Right atrium auricular region (tissue), 2 donors: ENCODE data around the gene RNF113B. TPM values are rescaled to one million over a fixed set of nuclear protein-coding genes. Genes with fewer than 3 reads are reported as not detected.

Source experiments
- DNase-seq: peaks from one replicate; pipeline ENCODE4 v3.0.0-alpha.2; 2019; ENCODE audit warnings: low spot score
- H3K27ac ChIP-seq, 2 donors: fragments of 200-600 bp; sonication (generic); 1 replicate in 1 of 2; 2 replicates in 1 of 2; pipeline ENCODE4 v1.5.1; 2016 to 2019
- H3K27me3 ChIP-seq, 2 donors: fragments of 200-600 bp; sonication (generic); one replicate each; pipeline versions ENCODE4 v1.5.1 to v1.6.0; 2017 to 2019
- H3K36me3 ChIP-seq: fragments of 200-600 bp; sonication (generic); one replicate; pipeline ENCODE4 v1.5.1; 2016
- H3K4me1 ChIP-seq, 2 donors: fragments of 200-600 bp; sonication (generic); one replicate each; pipeline versions ENCODE4 v1.5.1 to v1.6.0; 2017 to 2019
- H3K4me3 ChIP-seq, 2 donors: fragments of 200-600 bp; sonication (generic); 1 replicate in 1 of 2; 2 replicates in 1 of 2; pipeline ENCODE4 v1.5.1; 2017 to 2019; ENCODE audit warnings: mild to moderate bottlenecking in 1 of 2, moderate library complexity in 1 of 2
- H3K9me3 ChIP-seq, 2 donors: fragments of 200-600 bp; sonication (generic); one replicate each; pipeline ENCODE4 v1.5.1; 2019
- total RNA-seq, 2 donors: library from RNA; depleted of rRNA; stranded (reverse); fragments of >200 nt; gene quantifications; one replicate each; pipeline ENCODE4 v1.1.0, GENCODE V29; 2016
- TF ChIP-seq, protein P1 (sequence below), 2 donors: fragments of 200-600 bp; sonication (generic); IDR thresholded peaks; one replicate each; pipeline ENCODE4 v1.5.1; 2019; ENCODE audit warnings: antibody characterized with exemption in 2 of 2

RNF113B gene
- total RNA-seq, 2 donors from 2014 or later: not detected

DNA sequence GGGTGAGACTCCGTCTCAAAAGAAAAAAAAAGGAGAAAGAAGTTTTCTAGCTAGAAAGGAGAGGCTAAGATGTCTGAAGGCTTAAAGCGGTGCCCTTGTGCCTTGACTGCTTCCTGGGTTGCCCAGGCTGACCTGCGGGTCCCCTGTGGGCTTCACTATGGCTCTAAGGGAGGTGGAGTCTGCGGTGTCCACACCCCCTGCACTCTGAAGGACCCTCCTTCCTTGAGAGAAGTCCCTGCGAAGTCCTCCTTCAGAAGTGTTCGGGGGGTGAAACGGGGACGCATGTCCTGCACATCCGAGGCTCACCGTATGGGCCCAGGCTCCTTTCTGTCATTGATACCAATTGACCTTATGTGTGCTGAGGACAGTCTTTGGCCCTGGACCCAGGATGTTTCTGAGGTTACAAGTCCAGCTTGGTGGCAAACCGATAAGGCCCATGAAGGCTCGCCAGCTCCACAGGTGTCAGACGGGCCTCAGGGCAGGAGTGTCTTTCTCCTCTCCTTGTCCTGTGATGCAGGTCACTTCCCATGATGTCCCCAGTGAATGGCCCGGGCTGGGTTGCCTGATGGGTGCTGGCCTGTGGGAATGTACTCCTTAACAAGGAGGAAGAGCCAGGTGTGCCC lies 11.6 kb upstream of the RNF113B start:
- TF ChIP-seq, protein P1, sequence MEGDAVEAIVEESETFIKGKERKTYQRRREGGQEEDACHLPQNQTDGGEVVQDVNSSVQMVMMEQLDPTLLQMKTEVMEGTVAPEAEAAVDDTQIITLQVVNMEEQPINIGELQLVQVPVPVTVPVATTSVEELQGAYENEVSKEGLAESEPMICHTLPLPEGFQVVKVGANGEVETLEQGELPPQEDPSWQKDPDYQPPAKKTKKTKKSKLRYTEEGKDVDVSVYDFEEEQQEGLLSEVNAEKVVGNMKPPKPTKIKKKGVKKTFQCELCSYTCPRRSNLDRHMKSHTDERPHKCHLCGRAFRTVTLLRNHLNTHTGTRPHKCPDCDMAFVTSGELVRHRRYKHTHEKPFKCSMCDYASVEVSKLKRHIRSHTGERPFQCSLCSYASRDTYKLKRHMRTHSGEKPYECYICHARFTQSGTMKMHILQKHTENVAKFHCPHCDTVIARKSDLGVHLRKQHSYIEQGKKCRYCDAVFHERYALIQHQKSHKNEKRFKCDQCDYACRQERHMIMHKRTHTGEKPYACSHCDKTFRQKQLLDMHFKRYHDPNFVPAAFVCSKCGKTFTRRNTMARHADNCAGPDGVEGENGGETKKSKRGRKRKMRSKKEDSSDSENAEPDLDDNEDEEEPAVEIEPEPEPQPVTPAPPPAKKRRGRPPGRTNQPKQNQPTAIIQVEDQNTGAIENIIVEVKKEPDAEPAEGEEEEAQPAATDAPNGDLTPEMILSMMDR (IDR thresholded peaks at IDR 0.05): no peak
- H3K27me3 ChIP-seq: no peaks in the 10 kb centered on the region
- H3K4me3 ChIP-seq: no peak overlapping the region
- no peaks in the 10 kb centered on the region for H3K9me3 ChIP-seq
- H3K27ac ChIP-seq: no peak overlapping the region
- no peaks in the 10 kb centered on the region for H3K36me3 ChIP-seq
- peaks cover 0 to 37% of the 10 kb centered on the region in 2 donors for H3K4me1 ChIP-seq
- no peak for DNase-seq

DNA sequence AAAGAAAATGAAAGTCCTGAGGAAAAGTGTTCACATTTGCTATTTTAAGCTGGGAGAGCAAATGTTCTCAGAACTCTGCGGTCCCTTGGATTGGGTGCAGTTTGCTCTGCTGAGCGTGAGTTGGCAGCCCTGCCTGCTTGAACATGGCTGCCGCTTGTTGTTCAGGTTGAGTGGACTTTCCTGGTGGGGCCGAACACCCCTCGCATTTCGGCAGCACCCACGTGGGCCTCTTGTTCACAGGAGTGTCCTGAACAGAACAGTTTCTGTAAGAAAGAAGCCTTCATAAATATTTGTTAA lies 10.8 kb upstream of the RNF113B start:
- no peak for DNase-seq
- H3K4me3 ChIP-seq: no peak overlapping the region
- H3K4me1 ChIP-seq: peaks cover 0 to 37% of the 10 kb centered on the region in 2 donors
- H3K9me3 ChIP-seq: no peaks in the 10 kb centered on the region
- peak overlapping the region in 1 of 2 donors; percentile 6 for H3K27ac ChIP-seq
- TF ChIP-seq, protein P1 (IDR thresholded peaks at IDR 0.05): no peak
- no peaks in the 10 kb centered on the region for H3K36me3 ChIP-seq
- H3K27me3 ChIP-seq: no peaks in the 10 kb centered on the region

DNA sequence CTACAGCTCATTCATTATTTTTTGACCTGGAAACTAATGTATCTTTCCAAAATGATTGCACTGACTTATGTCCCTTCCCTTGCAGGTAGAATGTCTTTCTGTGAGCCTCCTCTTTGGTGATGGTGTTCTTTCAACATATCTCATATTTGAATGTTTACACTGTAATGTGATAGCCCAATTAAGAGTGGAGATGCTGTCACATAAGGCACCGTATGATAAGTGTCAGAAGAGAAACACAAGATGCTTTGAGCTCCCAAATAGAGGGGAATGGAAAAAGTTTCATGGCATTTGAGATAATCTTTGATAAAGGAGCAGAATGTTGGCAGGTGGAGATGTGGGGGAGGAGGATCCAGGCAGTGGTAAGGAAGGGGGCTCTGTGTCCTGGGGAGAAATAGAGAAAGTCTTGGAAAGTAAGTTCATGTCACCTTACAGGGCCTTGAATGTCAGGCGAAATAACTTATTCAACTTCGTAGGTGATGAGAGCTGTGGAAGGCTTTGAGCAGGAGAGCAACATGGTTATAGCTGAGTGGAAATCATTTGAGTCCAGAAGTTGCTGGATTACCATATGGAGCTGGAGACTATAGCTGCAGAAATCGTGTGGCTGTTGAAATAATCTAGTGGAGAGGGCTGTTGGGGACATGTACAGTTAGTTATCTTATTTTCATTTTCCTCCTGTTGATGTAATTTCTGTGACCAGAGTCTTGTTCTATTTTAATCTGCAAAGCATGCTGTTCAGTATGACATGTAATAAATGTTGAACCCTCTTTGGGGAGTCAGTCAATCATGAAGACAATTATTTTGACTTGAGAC lies 10.3 kb upstream of the RNF113B start:
- peaks cover 0 to 37% of the 10 kb centered on the region in 2 donors for H3K4me1 ChIP-seq
- H3K27ac ChIP-seq: peak overlapping the region in 1 of 2 donors; percentile 6
- H3K9me3 ChIP-seq: no peaks in the 10 kb centered on the region
- H3K36me3 ChIP-seq: no peaks in the 10 kb centered on the region
- DNase-seq: no peak
- TF ChIP-seq, protein P1 (IDR thresholded peaks at IDR 0.05): no peak
- no peak overlapping the region for H3K4me3 ChIP-seq
- H3K27me3 ChIP-seq: no peaks in the 10 kb centered on the region

DNA sequence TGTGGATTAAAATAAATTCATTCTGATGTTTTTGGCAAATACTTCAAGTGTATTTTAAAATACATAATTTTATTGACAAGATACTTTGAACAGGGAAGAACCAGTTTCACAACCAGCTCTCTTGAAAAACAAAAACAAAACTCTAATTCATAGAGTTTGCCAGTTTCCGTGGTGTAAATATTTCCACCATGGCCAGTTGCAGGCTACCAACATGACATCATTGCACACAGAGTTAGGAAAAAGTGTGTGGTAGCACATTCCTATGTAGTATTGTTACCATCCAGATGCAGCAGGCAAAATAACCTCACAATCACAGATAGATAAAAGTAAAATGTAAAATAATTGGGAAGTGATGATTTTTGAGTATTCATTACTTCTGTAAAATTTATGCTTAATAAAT lies 7.7 kb upstream of the RNF113B start:
- peaks cover 0 to 23% of the 10 kb centered on the region in 2 donors for H3K4me1 ChIP-seq
- H3K9me3 ChIP-seq: no peaks in the 10 kb centered on the region
- no peak overlapping the region for H3K4me3 ChIP-seq
- H3K36me3 ChIP-seq: no peaks in the 10 kb centered on the region
- TF ChIP-seq, protein P1 (IDR thresholded peaks at IDR 0.05): no peak
- no peaks in the 10 kb centered on the region for H3K27me3 ChIP-seq
- no peak for DNase-seq
- no peak overlapping the region for H3K27ac ChIP-seq

DNA sequence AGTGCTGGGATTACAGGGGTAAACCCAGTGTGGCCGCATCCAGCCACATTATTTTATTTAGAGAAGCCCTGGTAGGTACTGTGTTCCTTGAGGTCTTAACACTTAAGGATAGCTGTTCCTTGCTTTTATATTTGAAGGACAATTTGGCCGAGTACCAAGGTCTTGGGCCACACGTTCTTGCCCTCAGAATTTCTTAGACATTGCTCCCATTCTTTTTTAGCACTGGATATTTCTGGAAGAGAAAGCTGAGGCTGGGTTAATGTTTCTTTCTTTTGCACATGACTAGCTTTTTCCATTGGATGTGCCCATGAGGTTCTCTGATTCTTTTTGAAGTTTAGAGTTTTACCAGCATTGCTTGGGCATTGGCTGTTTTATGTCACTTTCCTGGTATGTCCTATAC lies 5.5 kb upstream of the RNF113B start:
- Histone ChIP-seq H3K27ac (no peak overlapping the region), H3K4me3 (no peak overlapping the region), H3K4me1 (peaks cover 0 to 7% of the 10 kb centered on the region in 2 donors), H3K36me3 (no peaks in the 10 kb centered on the region), H3K9me3 (no peaks in the 10 kb centered on the region), H3K27me3 (no peaks in the 10 kb centered on the region)
- TF ChIP-seq, protein P1 (IDR thresholded peaks at IDR 0.05): no peak
- DNase-seq: no peak
